GF-D8 (cell line): Measurements from ENCODE around the gene NEGR1.
A peak's percentile ranks its signal among the peaks of the same experiment; 100 is the strongest.

Experiments used
- DNase-seq: peaks from one replicate; lab custom pipeline; 2025; lab: John Stamatoyannopoulos, UW

The NEGR1 gene

GRCh38 chr1:71687376-71687775, 595.0 kb downstream of the NEGR1 start:
- DNase-seq, result no peak

- DNase-seq, result no peak
Measured at GRCh38 chr1:71676979-71677925, 605.1 kb downstream of the NEGR1 start.

GRCh38 chr1:71668065-71668464, 614.3 kb downstream of the NEGR1 start:
- no peak for DNase-seq

DNA sequence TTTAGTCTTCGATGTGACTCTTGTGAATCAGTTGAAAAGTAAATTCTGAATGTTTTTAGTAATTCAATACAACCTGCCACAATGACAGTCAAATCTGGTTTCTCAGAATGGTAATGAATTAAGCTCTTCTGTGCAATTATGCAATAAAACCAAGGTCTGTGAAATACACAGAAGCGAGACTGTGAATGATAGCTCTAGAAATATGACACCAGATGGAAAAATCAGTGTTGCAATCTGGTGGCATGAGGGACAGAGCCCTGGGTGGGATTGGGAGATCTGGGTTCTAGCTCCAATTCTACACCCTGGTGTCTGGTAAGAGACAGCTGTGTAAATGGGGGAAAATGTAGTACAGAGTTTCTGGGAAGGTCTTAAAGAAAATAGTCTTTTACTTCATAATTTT, 615.1 kb downstream of the NEGR1 start:
- peak; percentile 2 for DNase-seq

GRCh38 chr1:71666609-71667008, 615.7 kb downstream of the NEGR1 start:
- DNase-seq, result no peak

DNA sequence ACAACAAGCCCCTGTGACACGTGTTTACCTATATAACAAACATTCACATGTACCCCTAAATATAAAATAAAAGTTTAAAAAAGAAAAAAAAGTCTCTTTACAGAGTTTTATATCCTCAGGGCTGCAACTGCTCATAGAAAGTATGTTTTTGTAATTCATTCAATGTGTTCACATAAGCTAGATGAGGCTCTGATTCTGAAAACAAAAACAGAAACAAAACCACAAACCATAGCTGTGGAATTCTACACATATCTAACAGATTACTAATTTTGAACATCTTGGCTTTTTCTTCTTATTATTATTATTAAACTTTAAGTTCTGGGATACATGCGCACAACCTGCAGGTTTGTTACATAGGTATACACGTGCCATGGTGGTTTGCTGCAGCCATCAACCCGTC, 621.9 kb downstream of the NEGR1 start:
- no peak for DNase-seq

DNA sequence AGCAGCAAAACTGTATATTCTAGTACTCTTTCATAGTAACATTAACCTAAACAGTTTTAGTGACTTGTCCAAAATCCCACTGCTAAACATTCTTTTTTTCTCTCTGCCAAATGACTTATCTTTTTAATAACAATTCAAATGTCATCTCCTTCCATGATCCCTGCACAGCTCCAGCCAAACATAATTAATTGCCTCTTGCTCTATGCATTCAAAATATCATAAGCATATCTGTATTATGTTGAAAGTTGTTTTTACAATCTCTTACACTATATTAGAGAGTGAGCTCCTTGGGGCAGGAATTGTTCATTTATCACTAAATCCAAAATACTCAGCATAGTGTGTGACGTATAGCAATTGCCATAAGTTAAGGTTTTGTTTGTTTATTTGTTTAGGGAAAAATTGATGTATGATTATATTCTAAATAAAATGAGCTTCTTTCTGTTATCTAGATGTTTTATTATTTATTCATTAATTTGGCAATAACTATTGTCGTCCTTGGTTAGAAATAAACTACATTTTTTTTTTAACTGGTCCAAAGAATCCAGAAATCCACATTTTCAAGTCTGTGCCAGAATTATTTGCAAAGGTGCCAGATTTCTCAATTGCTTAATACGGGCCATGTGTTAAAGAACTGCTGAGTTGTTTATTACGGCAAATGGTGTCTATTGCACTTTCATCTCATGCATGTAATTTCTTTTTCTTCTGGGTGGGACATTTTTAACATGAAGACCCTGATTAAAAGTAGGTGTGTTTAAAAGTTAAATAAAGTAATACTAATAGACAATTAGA, 624.3 kb downstream of the NEGR1 start:
- no peak for DNase-seq

DNA sequence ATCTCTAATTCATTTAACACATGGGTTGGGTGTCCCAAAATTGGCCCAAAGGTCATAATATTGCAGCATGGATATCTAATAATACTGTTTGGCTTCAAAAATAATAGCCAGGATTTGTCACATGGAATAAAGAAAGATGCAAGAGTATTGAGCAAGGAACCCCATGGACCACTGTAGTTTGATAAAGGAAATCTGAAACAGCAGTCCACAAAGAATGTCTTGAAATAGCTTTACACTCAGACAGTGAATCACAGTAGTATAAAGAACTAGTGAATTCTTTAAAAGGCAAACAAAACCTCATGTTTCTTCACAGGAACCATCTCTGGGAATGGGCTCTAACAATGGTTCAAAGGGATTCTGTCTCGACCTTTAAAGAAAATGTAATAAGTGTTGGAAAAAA, 625.4 kb downstream of the NEGR1 start:
- DNase-seq, result no peak

DNA sequence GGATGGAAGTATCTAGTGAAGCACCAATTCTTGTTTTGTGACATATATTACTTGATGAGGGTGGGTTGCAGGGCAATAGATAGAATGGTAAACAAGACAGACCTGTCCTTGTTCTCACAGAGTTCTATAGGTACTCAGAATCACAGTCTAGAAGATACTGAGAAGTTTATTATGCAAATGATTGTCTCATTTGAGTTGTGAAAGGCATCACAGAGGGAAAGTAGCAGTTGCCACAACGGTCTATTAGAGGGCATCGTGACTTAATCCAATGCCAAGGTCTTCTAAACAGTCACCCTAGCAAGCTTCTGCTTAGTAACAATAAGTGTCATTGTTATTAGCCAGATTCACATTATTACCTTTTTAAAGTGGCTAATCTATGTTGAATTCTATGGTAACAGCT, 626.7 kb downstream of the NEGR1 start:
- DNase-seq, result no peak

DNA sequence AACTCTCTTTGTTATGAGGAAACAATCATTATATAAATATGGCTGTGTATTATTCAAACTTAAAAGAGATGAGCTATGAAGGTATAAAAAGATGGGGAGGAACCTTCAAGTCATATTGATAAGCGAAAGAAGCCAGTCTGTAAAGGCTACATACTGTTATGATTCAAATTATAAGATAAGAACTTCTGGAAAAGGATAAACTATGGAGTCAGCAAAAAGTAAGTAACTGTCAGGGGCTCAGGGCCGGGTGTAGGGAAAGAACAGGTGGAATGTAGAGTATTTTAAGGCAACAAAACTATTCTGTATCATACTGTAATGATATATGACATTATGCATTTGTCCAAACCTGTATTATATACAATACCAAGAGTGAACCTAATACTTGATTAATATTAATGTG, 628.4 kb downstream of the NEGR1 start:
- DNase-seq, result no peak

DNA sequence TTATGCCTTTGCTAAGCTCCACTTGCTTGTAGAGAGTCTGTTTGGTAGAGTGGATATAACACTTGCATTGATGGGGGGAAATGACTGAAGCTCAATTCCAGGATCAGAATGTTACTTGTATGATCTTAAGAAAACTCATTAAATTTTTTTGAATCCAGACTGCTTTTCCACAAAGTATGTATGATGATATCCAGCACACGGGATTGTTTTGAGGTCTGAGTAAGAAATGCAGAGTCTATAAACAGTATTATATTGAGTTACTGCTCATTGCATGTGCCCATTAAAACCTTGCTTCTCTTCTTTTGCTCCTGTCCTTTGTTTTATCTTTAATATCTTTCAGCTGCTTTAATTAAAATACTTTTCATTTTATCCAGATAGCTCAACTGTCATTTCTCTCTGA, 631.1 kb downstream of the NEGR1 start:
- no peak for DNase-seq

DNA sequence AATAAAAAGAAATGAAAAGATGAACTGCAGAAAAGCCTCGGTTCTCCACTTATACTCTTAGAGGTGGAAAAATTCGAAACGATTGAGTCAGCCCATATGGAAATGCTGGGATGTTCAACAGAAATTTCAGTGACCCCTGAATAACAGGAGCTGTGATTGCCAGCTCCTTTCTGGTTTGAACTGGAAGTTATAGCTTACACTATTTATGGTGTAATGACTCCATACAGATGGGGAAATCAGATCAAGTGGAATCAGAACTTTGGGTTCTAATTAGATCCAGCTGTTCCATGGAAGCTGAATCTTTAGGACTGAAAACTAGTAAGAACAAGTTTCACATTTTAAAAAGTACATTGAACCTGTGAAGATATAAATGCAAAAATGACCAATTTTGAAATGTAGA, 632.2 kb downstream of the NEGR1 start:
- DNase-seq, result no peak

GRCh38 chr1:71649608-71650007, 632.7 kb downstream of the NEGR1 start:
- no peak for DNase-seq

GRCh38 chr1:71647513-71648300, 634.6 kb downstream of the NEGR1 start:
- DNase-seq, result no peak

GRCh38 chr1:71645015-71645414, 637.3 kb downstream of the NEGR1 start:
- DNase-seq, result no peak

- DNase-seq, result no peak
Measured at GRCh38 chr1:71641903-71642302, 640.4 kb downstream of the NEGR1 start.

GRCh38 chr1:71640998-71641397, 641.3 kb downstream of the NEGR1 start:
- no peak for DNase-seq

DNA sequence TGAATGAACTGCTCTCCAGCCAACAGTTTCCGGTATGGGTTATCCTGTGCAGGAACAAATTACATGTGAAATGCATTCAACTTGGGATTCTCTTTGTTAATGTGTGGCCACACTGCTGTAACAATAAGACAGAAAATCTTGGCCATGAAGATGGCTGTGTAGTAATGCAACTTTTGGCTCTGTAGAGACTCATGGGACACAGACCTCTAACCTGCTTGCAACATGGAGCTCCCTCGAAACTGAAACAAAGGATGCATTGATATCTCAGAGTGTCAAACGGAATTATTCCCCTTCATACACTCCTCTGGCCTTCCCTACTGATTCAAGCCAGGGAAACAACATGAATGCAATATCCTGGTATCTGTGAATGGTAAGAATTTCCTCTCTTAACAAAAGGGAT, 642.2 kb downstream of the NEGR1 start:
- DNase-seq, result no peak

GRCh38 chr1:71638081-71638766, 644.1 kb downstream of the NEGR1 start:
- DNase-seq, result no peak

DNA sequence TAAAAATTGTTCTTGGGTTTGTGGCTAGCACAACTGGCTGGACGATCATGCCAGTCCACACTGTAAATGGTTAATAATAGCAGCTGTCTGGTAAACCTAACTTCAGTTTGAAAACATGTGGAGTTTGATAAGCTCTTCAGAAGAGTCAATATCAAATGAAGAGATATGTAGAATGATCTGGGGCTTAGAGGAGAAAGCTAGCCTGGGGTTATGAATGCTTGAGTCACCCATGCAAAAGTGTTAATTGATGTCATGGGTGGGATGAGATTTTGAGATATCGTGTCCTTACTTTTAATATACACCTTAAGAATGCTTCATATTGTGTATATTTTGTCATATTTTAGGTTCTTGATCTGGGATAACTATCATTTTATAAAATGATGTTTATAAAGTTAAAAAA, 646.8 kb downstream of the NEGR1 start:
- no peak for DNase-seq

DNA sequence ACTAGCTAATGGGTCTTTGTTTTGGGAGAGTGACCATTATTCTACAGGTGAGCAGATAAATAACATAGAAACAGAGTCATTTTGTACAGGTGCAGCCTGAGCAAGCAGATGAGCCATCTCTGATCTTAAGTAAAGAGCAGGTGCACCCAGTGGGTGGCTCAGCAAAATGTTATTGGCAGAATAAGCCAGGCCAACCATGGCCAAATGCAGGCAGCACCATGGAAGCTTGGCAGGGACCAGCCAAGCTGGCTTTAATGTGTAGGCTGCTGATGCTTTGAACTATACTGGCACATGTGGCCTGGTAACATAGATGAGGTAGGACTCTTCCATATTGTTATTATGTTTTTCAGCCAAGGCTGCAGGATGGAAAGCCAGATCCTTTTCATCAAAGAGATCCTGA, 648.2 kb downstream of the NEGR1 start:
- DNase-seq, result no peak

DNA sequence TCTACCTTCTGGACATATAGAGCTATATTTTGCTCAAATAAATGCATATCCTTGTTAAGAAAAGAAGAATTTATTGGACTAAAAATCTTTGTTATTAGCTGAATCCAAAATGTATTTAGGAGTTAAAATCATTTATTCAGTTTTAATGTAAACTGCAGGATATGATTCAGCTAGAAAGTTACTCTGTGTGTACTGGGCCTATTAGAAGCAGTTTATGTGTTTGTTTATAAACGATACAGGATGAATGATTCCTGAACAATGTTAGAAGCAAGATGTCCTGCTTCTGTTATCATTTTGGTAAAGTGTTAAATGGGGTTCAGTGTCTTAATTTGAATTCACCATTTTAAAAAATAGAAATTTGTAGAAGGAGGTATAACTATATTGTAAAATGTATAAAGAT, 652.3 kb downstream of the NEGR1 start:
- DNase-seq, result no peak
